ENCODE results near the gene BACE2.
"Not testable (repeated sequence)": the region's sequence is repeated elsewhere in the genome, so short reads cannot be mapped to it uniquely, and the experiment has no call there.

The BACE2 gene

GRCh38 chr21:41290106-41290799 lies 122.3 kb downstream of the BACE2 start:
- DNase-seq (ENCODE audit: insufficient read length, low spot score) (no peak), FAIRE-seq (no peak)
- no peak for TF ChIP-seq CTCF (IDR thresholded peaks at IDR 0.05; ENCODE audit: insufficient read depth, missing control alignments)

- TF ChIP-seq CTCF (IDR thresholded peaks at IDR 0.05; ENCODE audit: insufficient read depth, missing control alignments): no peak
- DNase-seq (ENCODE audit: insufficient read length, low spot score): no peak
- FAIRE-seq: no peak
Observed at GRCh38 chr21:41294548-41295231, 126.7 kb downstream of the BACE2 start.

- DNase-seq (ENCODE audit: insufficient read length, low spot score) (no peak), FAIRE-seq (no peak)
- TF ChIP-seq CTCF (IDR thresholded peaks at IDR 0.05; ENCODE audit: insufficient read depth, missing control alignments): no peak
Observed at GRCh38 chr21:41295721-41296254, 127.8 kb downstream of the BACE2 start.

- DNase-seq (ENCODE audit: insufficient read length, low spot score) (no peak), FAIRE-seq (no peak)
- TF ChIP-seq CTCF (IDR thresholded peaks at IDR 0.05; ENCODE audit: insufficient read depth, missing control alignments): no peak
Observed at GRCh38 chr21:41302976-41303375, 135.0 kb downstream of the BACE2 start.

- no peak for DNase-seq (ENCODE audit: insufficient read length, low spot score)
- FAIRE-seq: no peak
- TF ChIP-seq CTCF (IDR thresholded peaks at IDR 0.05; ENCODE audit: insufficient read depth, missing control alignments): no peak
Observed at GRCh38 chr21:41304068-41304720, 136.2 kb downstream of the BACE2 start.

- TF ChIP-seq CTCF (IDR thresholded peaks at IDR 0.05; ENCODE audit: insufficient read depth, missing control alignments): no peak
- FAIRE-seq (no peak), DNase-seq (ENCODE audit: insufficient read length, low spot score) (no peak)
Observed at GRCh38 chr21:41307219-41307618, 139.3 kb downstream of the BACE2 start.

GRCh38 chr21:41313285-41314164 lies 145.6 kb downstream of the BACE2 start:
- DNase-seq (ENCODE audit: insufficient read length, low spot score); FAIRE-seq: not testable (repeated sequence)
